NCI-H524 (cell line): ENCODE results near the gene NTN1.

Source experiments
- DNase-seq, 2 experiments: peaks; one replicate each; lab custom pipeline; 2025; lab: John Stamatoyannopoulos, UW

Gene NTN1

DNA sequence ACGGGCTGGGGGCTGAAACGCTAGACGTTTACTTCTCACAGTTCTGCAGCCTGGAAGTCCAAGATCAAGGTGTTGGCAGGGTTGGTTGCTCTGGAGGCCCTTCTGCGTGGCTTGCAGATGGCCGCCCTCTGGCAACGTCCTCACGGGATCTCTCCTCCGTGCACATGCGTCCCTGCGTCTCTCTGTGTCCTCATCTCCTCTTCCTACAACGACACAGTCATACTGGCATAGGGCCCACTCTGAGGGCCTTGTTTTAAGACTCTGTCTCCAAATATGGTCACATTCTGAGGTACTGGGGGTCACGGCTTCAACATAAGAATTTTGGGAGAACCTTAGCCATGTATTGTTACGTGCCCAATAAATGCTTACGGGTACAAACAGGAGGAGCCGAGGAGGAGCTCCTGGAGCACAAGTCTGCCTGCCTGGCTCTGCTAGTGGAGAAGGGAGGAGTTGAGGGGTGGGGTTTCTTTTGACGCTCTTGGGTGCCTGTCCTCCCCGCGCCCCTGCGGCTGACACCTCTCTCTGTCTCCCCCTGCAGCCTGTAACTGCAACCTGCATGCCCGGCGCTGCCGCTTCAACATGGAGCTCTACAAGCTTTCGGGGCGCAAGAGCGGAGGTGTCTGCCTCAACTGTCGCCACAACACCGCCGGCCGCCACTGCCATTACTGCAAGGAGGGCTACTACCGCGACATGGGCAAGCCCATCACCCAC lies 141.1 kb downstream of the NTN1 start:
- DNase-seq = no peak

DNA sequence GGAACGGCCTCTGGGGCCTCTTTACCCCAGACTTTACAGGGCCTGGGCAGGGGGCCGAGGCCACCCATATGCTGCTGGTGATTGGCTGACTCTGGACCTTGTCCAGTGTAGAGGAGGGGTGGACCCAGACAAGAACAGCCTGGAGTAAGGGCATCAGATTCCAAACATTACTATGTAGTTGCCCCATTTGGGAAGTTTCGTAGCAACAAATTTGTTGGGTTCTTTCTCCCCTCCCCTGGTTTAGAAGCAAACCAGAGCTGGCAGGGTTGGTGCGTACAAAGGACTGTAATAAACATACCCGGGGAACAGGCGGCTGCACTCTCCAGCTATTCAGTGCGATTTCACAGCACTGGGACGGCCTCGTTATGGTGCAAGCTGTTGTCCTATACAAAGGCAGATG lies 145.5 kb downstream of the NTN1 start:
- no peak for DNase-seq

DNA sequence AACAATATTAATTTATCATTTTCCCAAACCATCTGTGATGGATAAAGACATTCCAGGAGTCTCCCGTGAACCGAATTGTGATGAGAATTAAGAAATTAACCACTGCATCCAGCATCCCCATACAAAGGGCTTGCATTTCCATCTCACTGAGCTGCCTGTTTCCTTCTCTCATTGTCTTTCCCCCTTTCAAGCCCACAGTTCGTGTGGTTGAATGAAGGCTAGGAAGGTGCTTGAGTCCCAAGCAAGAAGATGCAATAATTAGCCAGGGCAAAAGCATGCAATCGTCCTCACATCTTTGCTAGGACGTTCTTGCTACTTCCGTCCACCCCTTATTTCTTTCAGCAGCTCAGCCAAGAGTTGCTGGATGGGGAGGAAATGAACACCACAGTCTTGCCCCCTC lies 146.1 kb downstream of the NTN1 start:
- no peak for DNase-seq

DNA sequence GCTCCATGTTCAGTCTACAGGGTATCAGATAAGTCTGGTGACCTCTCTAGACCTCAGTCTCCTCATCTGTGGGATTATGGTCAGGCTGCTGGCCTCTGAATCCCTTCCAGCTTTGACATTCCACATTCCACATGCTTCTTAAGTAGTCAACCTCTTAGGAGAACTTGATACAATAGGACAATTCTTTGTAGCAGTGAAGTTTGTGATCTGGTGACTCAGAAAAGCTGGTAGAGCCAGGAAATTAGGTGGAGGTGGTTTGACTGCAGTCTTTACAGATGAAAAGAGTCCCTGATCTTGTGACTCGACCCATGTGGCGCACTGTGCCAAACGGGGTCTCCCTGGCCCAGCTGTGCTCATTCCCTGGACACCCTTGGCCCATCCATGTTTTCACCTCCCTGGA lies 147.8 kb downstream of the NTN1 start:
- DNase-seq = no peak

DNA sequence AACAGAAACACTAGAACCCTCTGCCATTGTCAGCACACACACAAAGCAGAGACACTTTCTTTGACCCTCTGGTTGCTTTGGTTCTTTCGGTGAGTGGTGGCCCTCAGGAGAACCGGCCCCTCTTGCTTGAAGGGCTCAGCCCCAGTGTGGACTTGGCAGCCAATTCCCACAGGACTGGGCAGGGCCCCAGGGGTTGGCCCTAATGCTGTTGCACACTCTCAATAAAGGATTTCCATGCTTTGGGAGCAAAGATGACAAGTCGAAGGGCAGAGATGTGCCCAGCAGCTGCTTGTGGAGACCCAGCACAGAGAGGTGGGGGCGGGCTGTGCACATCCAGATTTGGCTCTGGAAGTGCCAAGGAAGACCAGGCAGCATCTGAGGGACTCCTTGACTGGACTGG lies 149.0 kb downstream of the NTN1 start:
- no peak for DNase-seq

DNA sequence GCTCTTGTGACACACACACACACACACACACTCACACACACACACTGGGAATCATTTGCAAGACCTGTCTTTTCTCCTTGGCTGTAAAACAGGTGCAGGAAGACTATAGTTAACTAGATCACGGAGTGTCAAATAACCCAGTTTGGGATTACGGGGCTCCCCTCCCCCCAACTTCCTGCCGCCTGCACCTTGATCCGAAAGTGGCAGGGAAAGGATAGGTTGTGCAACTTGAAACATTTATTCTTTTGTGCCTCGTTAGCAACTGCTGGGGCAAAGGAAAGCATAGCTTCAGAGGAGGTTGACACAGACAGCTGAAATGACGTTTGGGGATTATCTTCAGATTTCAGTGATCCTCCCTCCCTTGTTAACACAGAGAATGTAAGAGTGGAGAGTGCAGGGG lies 149.5 kb downstream of the NTN1 start:
- no peak for DNase-seq

DNA sequence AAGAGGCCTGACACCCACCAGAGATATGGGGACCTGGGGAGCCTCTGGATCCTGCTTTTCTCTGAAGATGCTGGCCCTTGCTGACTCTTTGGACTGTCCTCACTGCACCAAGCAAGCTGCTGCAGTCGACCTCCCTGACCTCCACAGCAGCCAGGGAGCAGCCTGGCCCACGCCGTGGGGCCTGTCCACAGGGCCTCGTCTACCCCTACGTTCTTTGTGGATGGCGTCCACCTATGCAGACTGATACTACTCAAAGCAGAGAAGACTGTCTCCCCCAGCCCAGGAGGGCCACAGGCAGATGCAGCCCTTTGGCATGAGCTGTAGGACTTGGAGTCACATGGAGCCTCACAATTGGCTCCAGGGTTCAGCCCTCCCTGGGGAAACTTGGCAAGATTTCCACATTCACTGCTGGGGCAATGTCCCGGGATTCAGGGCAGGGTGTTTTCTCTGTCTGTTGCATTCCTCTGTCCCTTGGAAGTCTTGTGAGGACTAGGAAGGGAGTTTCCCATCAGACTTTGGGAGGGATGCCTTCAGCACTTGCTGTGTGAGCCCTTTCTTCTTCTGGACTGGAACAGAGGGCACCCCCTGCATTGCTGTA lies 152.2 kb downstream of the NTN1 start:
- no peak for DNase-seq

DNA sequence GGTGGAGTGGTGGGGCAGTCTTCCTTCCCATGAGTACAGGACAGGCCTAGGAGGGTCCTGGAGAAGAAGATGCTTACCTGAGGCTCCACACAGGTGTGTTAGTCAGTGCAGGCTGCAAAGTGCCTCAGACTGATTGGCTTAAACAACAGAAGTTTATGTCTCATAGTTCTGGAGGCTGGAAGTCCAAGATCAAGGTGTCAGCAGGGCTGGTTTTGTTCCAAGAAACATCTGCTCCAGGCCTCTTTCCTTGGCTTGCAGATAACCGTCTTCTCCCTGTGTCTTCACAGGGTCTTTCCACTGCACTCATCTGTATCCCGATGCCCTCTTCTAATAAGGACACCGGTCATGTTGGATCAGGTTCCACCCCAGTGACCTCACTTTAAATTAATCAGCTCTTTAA lies 153.0 kb downstream of the NTN1 start:
- no peak for DNase-seq

DNA sequence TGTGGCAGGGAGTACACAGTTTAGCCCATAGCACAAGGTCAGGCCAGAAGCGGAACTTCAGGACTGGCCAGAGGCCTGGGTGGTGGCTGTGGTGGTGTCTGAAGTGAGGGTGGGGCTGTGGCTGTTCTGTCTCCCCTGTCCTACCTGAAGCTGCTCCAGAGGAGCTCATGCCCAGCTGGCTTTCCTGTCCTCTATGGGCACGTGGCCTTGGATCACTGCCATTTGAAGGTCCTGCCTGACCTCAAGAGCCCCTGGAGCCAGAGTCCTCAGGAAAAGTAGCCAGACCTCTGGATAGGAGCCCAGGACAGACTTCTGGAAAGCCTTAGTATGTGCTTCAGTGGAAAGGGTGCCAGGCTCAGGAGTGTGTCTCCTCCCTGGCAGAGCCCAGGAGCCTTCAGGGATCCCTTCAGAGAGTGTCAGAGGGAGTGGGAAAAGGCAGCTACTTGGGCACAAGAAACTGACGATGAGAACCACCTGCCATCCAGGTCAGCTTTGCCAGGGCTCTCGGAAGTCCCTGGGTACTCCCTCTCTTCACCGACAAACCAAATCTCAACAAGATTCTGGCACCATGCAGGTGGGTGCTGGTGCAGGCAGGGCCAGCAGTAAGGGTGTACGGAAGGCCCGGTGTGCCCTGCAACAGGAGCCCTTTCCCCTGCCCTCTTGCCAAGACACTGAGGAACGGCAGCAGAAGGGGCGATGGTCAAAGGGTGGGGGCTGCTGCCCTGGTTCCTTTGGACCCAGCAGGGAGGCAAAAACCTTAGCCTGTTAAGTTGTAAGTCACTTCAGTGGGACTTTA lies 153.7 kb downstream of the NTN1 start:
- DNase-seq = no peak

DNA sequence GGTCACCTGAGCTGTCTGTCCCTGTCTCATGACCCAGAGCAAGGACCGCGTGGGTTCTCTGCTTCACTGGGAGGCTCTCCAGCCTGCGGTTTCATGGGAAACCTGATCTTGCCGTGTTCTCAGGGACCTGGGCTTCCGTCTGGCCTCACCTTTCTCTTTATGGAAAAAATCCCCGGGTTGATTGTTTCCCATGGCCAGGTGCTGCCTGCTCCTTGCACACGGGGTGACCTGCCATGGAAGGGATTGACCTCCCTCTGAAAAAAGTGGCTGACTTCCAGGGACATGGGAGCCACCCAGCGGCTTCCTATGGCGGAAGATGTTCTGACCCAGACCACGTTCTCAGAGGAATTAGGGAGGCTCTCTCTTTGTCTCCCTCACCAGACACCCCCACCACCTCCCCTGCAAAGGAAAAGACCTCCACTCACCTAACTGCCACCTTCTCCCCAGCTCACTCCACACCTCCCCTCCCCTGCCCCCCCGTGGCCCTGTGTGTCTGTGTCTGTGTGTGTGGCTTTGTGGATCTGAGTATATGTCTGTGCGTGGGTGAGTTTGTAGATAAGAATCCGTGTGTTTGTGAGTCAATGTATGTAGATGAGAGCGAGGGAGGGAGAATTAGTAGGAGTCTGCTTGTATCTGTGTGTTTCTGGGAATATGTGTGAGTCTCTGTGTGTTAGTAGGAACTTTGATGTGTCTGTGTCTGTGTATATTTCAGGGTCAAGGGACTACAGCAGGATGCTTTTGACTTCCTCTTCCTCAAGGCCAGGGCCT lies 154.6 kb downstream of the NTN1 start:
- DNase-seq = no peak

DNA sequence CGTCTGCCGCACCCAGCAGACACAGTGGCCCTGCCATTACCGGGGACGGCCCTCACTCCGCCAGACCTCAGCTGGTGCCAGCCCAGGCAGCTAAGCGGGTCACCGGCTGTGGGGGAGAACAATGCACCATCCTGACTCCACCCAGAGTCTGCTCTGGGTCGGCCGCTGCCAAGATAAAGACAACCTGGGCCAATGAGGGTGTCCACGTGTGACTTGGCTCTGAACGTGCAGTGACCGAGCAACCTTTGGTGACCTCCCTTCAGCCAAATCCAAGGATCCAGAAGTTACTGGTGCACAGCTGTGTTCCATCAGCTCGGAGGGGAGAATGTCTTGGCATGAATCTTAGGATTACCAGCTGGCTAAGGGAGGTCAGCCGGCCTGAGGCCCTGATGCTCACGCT lies 155.9 kb downstream of the NTN1 start:
- DNase-seq = no peak

DNA sequence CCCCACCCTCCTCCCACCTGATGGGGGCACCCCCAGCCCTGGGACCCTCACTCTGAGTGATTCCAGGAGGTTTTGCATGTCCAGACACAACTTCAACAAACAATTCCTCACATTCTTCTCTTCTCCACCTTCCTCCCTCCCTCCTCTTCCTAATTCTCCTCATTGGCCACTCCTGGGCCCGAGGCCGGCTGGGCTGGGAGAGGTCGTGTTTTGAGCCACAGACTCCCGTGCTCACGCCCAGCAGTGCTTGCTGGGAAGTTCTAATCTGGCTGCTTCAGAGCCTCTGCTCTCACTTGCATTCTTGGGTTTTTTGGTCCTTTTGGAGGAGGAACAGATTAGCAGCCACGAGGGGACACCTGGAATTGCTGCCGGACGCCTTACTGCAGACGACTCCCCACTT lies 157.0 kb downstream of the NTN1 start:
- DNase-seq = no peak

DNA sequence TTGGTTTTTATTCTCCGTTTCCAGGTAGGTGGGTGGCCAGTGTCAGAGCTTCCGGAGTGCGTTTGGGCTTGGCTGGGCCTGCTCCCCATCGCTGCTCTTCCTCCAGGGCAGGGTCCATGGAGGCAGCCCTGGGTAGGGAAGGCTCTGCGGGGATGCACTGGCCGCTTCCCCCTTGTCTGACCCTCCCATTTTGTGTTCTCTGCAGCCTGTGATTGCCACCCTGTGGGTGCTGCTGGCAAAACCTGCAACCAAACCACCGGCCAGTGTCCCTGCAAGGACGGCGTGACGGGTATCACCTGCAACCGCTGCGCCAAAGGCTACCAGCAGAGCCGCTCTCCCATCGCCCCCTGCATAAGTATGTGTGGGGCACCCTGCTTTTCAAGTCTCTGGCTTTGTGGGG lies 158.3 kb downstream of the NTN1 start:
- no peak for DNase-seq

DNA sequence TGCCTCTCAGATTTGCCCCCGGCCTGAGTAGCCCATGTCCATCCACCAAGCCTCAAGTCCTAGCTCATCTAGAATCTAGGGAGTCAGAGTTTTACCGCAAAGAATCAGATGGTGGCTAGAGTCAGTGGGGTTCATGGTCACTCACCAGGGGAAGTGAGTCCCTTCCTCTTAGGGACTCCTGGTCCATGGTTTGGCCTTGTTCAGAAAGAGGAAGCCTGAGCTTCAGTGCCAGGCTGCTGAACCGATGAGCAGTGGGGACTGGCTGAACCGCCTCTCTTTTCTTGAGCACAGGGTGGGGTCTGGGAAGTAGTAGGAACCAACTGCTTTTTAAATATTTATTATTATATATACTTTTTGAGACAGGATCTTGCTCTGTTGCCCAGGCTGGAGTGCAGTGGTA lies 160.3 kb downstream of the NTN1 start:
- no peak for DNase-seq

DNA sequence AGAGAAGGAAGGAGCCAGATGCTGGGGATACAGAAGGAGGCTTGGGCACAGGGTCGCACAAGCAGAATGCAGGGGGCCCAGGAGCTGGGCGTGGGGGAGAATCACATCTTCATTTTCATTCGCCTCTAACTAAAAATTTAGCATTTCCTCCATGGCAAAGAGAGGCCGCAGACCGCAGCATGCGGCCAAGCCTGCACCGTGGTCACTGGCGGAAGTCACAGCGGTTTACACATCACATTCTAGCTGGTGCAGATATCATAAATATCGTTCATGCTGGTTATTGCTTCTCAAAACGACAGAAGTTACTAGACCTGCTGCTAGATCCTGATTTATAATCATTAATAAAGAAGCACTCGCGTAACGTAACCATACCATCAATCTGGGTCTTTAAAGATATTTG lies 162.0 kb downstream of the NTN1 start:
- no peak for DNase-seq

DNA sequence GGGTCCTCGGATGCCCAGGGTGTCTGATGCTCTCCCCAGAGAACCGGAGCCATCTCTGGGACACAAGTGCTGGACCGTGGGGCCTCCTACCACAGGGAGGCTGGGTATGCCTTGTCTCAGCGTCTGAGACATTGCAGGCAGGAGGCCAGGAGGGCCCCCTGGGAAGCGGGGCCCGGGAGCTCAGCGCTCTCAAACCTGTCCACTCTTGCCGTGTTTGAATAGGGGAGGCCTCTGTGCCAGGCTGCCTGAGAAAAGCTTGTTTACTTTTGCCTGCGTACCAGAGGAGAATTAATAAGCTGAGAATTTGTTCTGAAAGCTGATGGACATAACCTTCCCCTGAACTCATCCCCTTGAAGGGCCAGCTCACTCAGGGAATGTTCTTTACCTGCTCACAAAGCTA lies 163.8 kb downstream of the NTN1 start:
- no peak for DNase-seq

DNA sequence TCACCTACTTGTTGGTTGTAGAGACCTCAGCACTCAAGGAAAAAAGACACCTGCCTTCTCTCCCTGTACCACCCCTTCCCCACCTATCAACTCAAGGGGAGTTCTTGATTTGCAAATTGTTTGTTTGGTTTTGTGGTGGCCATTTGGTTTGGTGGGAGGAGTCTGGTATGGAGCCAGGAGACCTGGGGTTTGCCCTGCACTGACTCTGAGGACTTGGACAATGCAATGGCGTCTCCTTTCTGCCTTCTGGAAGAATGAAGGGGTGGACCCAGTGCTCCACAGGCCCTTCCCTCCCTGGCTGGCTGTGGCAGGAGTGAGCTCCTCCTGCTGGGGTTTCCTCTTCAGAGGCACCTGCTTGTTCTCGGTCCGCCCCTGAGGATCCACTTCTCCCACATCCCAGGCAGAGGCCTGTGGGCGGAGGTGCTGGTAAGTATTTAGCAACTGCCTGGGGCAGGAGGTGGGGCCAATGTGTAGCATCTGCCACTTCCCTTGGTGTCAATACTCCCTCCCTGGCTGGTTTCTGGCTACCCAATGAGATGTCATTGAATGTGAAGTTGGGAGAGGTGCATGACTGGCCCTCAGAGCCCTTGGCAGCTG lies 164.5 kb downstream of the NTN1 start:
- DNase-seq = no peak

DNA sequence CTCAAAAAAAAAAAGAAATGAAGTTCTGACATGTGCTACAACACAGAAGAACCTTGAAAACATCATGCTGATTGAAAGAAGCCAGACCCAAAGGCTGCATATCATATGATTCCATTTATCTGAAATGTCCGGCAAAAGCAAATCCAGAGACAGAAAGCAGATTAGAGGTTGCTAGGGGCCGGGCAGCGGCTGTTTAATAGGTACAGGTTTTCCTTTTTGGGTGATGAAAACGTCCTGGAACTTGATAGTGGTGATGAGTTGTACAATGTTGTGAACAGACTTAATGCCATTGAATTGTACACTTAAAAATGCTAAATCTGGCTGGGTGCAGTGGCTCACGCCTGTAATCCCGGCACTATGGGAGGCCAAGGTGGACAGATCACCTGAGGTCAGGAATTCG lies 166.5 kb downstream of the NTN1 start:
- no peak for DNase-seq

DNA sequence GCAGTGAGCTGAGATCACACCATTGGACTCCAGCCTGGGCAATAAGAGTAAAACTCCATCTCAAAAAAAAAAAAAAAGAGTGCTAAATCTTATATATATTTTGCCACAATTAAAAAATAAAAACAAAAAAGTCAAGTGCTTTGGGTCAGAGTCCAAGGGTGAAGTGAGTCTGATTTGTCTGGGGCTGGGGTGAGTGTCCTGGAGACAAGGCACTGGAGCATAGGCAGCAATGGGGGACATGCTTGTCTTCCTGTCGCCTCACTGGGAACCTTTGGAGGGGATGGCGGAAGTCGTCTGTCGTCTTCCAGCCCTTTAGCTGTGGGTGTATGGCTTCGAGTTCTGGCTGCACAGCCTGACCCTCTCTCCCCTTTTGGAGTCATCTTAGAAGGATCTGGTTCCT lies 167.1 kb downstream of the NTN1 start:
- no peak for DNase-seq

DNA sequence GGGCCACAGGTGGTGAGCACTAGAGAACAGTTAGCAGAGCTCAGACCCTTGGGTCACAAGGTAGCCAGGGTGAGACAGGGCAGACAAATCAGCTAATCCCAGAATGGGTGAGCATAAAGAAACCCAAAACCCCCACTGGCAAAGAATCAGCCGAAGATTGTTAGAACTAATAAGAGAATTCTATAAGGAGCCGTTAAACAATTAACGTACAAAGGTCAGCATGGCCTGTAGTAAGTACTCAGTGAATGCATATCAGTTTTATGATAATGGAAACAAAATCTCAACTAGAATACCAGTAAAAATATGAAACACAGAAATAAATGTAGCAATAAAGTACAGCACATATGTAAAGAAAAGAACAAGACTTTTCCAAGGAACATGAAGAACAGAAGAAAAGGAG lies 168.6 kb downstream of the NTN1 start:
- no peak for DNase-seq

DNA sequence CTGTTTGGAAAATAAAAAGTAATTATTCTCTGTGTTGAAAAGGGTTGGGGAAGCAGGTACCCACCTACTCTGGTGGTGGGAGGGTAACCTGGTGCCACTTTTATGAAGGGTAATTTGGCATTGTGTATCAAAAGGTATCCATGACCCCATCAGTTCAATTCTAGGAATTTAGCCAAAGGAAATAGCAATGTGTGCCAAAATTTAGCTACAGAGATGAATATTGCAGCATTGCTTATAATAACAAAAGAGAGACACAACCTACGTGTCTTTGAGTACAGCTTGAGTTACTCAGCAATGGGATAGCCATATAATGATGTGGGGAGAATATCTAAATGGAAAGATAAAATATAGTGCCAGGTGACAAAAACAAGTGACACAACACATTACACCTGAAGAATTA lies 170.7 kb downstream of the NTN1 start:
- no peak for DNase-seq

DNA sequence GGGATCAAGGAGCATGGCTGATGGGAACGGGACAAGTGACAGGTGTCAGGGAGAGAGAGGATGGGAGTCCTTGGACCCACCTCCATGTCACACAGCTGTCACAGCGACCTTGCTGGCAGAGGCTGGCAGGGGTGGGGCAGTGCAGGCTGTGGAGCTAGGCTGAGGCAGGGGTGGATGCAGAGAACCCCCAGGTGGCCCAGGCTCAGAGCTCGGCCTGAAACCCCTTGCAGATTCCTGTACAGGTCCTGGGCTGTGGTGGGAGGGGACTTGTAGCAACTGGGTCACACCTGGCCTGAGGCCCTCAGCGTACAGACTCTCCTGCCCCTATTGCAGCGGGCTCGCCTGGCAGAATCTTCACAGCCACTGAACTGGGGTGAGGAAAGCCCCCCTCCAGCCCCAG lies 174.1 kb downstream of the NTN1 start:
- DNase-seq = peak; percentile 55 to 75
